Measurements from ENCODE around the gene DNLZ.

DNLZ gene

DNA sequence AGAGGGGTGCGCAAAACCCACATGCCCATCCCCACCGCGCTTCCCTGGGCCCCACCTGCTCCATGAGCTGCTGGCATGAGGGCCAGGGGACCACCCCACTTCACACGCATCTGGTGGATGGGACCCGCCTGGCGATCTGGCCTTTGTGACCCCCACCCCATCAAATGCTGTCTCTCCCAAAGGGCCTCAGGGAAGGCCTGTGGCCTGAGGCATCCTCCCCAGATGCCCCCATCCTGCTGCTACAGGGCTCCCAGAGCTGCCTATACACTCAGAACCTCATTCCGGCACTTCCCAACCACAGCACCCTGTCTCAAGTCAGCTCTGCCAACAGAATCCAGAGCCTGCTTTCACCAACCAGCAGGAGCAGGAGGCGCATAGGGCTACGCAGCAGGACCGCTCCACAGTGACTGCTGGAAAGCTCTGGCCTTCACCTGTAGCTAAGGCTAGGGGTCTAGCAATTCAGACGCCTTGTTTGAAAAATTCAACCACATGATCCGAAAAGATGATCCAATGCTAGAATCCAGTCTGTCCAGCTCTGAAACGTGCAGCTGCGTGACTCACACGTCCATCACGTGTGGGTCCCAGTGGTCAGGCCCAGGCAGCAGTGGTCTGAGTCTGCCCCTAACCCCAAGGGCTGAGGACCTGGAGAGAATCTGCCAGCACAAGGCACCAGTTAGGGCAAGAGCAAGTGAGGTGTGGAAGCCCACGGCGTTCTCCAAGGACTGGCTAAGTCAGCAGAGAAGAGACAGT lies 37.8 kb upstream of the DNLZ start:
- Histone ChIP-seq H2AFZ (ENCODE audit: low read depth, low read length) (no peak overlapping the region), H3K27ac (ENCODE audit: low read length) (no peak overlapping the region), H3K36me3 (replicated peaks; ENCODE audit: low read depth, low read length) (peaks cover 45% of the 10 kb centered on the region), H4K20me1 (ENCODE audit: insufficient read depth, low read length) (peaks cover 13% of the 10 kb centered on the region), H3K4me2 (ENCODE audit: low read length) (no peak overlapping the region), H3K4me1 (ENCODE audit: low read length) (peaks cover 48% of the 10 kb centered on the region), H3K4me3 (ENCODE audit: low read length) (no peak overlapping the region), H3K9ac (ENCODE audit: low read length) (no peak overlapping the region), H3K9me3 (ENCODE audit: insufficient read depth, low read length) (no peaks in the 10 kb centered on the region), H3K27me3 (ENCODE audit: low read depth, low read length) (no peaks in the 10 kb centered on the region), H3K79me2 (ENCODE audit: low read length) (peaks cover 52% of the 10 kb centered on the region)
- TF ChIP-seq EZH2phosphoT487 (IDR thresholded peaks at IDR 0.05; ENCODE audit: low read depth) (no peak), CTCF (IDR thresholded peaks at IDR 0.05; ENCODE audit: low read depth, low read length) (no peak)

- H3K4me3 ChIP-seq (ENCODE audit: low read length): peak within 1 kb of the TSS; percentile 92
- H3K27me3 ChIP-seq (ENCODE audit: low read depth, low read length): no peaks in the 10 kb centered on the region
- H3K79me2 ChIP-seq (ENCODE audit: low read length): peaks cover 58% of the 10 kb centered on the region
- TF ChIP-seq CTCF (IDR thresholded peaks at IDR 0.05; ENCODE audit: low read depth, low read length) (peak; percentile 82), EZH2phosphoT487 (IDR thresholded peaks at IDR 0.05; ENCODE audit: low read depth) (no peak)
- peak within 1 kb of the TSS; percentile 61 for H3K27ac ChIP-seq (ENCODE audit: low read length)
- H3K9me3 ChIP-seq (ENCODE audit: insufficient read depth, low read length): no peaks in the 10 kb centered on the region
- peaks cover 48% of the 10 kb centered on the region for H3K36me3 ChIP-seq (replicated peaks; ENCODE audit: low read depth, low read length)
- peaks cover 38% of the 10 kb centered on the region for H3K4me1 ChIP-seq (ENCODE audit: low read length)
- H4K20me1 ChIP-seq (ENCODE audit: insufficient read depth, low read length): peaks cover 13% of the 10 kb centered on the region
- peak within 1 kb of the TSS; percentile 94 for H3K4me2 ChIP-seq (ENCODE audit: low read length)
- H3K9ac ChIP-seq (ENCODE audit: low read length): peak within 1 kb of the TSS; percentile 86
- H2AFZ ChIP-seq (ENCODE audit: low read depth, low read length): no peak within 1 kb of the TSS; the same call in 1 of the 2 replicates
These were observed 36.7 kb upstream of the DNLZ start, which contains the start of gene SNAPC4 for GRCh38 chr9:136400038-136400834. TSS of gene SNAPC4 (minus strand) at chr9:136400170. CDS start at chr9:136398428, 1,742 bp downstream.

GRCh38 chr9:136399176-136400037 lies 35.9 kb upstream of the DNLZ start:
- H3K27ac ChIP-seq (ENCODE audit: low read length): peak overlapping the region; percentile 61
- peak overlapping the region; percentile 94 for H3K4me2 ChIP-seq (ENCODE audit: low read length)
- peak overlapping the region; percentile 92 for H3K4me3 ChIP-seq (ENCODE audit: low read length)
- H2AFZ ChIP-seq (ENCODE audit: low read depth, low read length): no peak overlapping the region
- H3K36me3 ChIP-seq (replicated peaks; ENCODE audit: low read depth, low read length): peaks cover 54% of the 10 kb centered on the region
- TF ChIP-seq EZH2phosphoT487 (IDR thresholded peaks at IDR 0.05; ENCODE audit: low read depth): no peak
- TF ChIP-seq CTCF (IDR thresholded peaks at IDR 0.05; ENCODE audit: low read depth, low read length): no peak
- H3K9me3 ChIP-seq (ENCODE audit: insufficient read depth, low read length): no peaks in the 10 kb centered on the region
- H3K79me2 ChIP-seq (ENCODE audit: low read length): peaks cover 55% of the 10 kb centered on the region
- H3K4me1 ChIP-seq (ENCODE audit: low read length): peaks cover 30% of the 10 kb centered on the region
- peak overlapping the region; percentile 86 for H3K9ac ChIP-seq (ENCODE audit: low read length)
- peaks cover 13% of the 10 kb centered on the region for H4K20me1 ChIP-seq (ENCODE audit: insufficient read depth, low read length)
- H3K27me3 ChIP-seq (ENCODE audit: low read depth, low read length): no peaks in the 10 kb centered on the region

Data from OCI-LY3 (cell line).